HG03139 (cell line): ENCODE results near the gene HUNK.

Experiments
- ATAC-seq: cut with Tn5 transposase; IDR thresholded peaks from one replicate; pipeline ENCODE4 v1.9.1; 2021; ENCODE audit not compliant: unreplicated experiment

Gene HUNK

GRCh38 chr21:32044205-32045180 lies 171.7 kb downstream of the HUNK start:
- no peak for ATAC-seq

GRCh38 chr21:32046191-32046590 lies 173.4 kb downstream of the HUNK start:
- no peak for ATAC-seq

GRCh38 chr21:32048353-32048752 lies 175.5 kb downstream of the HUNK start:
- no peak for ATAC-seq
